Colonic mucosa (tissue), 4 donors: ENCODE measurements around the gene ACE2. TPM values are rescaled to one million over a fixed set of nuclear protein-coding genes. Genes with fewer than 3 reads are reported as not detected.

Source experiments
- DNase-seq: peaks from one replicate; pipeline ENCODE4 v3.0.0-alpha.2; 2020
- H3K27ac ChIP-seq: fragments of 200-600 bp; one replicate; pipeline ENCODE4 v1.8.0; 2021
- H3K27me3 ChIP-seq: fragments of 200-600 bp; one replicate; pipeline ENCODE4 v1.8.0; 2021
- H3K36me3 ChIP-seq: fragments of 200-600 bp; one replicate; pipeline ENCODE4 v1.8.0; 2021
- H3K4me1 ChIP-seq: fragments of 200-600 bp; one replicate; pipeline ENCODE4 v1.8.0; 2021; ENCODE audit warnings: mild to moderate bottlenecking
- H3K4me3 ChIP-seq: fragments of 200-600 bp; one replicate; pipeline ENCODE4 v1.8.0; 2021
- H3K9ac ChIP-seq, 2 donors: one replicate each; pipeline ENCODE4 v1.7.0; 2013; ENCODE audit warnings: control low read depth in 2 of 2, low read depth in 2 of 2, low read length in 2 of 2
- H3K9me3 ChIP-seq: fragments of 200-600 bp; one replicate; pipeline ENCODE4 v1.8.0; 2021
- CTCF ChIP-seq: fragments of 200-600 bp; IDR thresholded peaks from one replicate; pipeline ENCODE4 v1.8.0; 2022; ENCODE audit warnings: antibody characterized with exemption, mild to moderate bottlenecking
- intact Hi-C: fragments of 100-400 bp; cut with DNase I; formaldehyde crosslinking; loops from one replicate; pipeline ENCODE4 v1.14.1; 2022
- total RNA-seq, 2 donors: library from RNA; stranded (reverse); fragmentation: NEBNext Ultra II Directional in 1 of 2; extraction: Animal tissue kit (Norgen Biotek cat#: 25700) in 1 of 2; gene quantifications; one replicate each; pipeline ENCODE4 v1.2.1, GENCODE V29; 2021
- donor health status: healthy.
- donor health status: DM: no; HTN: no; CAD: no.
- donor health status: DM: no; HTN: no; CAD: no.

The ACE2 gene
- total RNA-seq, 2 donors from 2014 or later = 19.5 to 38.7 TPM

GRCh38 chrX:15514279-15514678 is 86.5 kb downstream of the ACE2 start:
- no peak overlapping the region for H3K27ac ChIP-seq

GRCh38 chrX:15512401-15512965 is 88.3 kb downstream of the ACE2 start:
- no peaks in the 10 kb centered on the region for H3K4me1 ChIP-seq
- no peaks in the 10 kb centered on the region for H3K36me3 ChIP-seq
- H3K9me3 ChIP-seq = no peaks in the 10 kb centered on the region
- no peak overlapping the region for H3K27ac ChIP-seq
- TF ChIP-seq CTCF = no peak
- no peak overlapping the region for H3K4me3 ChIP-seq
- no peaks in the 10 kb centered on the region for H3K27me3 ChIP-seq
- no peak overlapping the region for H3K9ac ChIP-seq
- no peak for DNase-seq
- intact Hi-C loops = no loop called here

More at GRCh38 chrX:15514279-15514678, 86.5 kb downstream of the ACE2 start:
- Histone ChIP-seq H3K4me3 (no peak overlapping the region), H3K9me3 (no peaks in the 10 kb centered on the region), H3K27me3 (no peaks in the 10 kb centered on the region), H3K9ac (no peak overlapping the region), H3K4me1 (no peaks in the 10 kb centered on the region), H3K36me3 (no peaks in the 10 kb centered on the region)
- no peak for TF ChIP-seq CTCF
- intact Hi-C loops = no loop called here
- DNase-seq = no peak

- intact Hi-C loops = no loop called here
- H3K9ac ChIP-seq = no peak overlapping the region
- H3K27ac ChIP-seq = no peak overlapping the region
- no peak for TF ChIP-seq CTCF
- H3K4me1 ChIP-seq = no peaks in the 10 kb centered on the region
- no peak for DNase-seq
- H3K9me3 ChIP-seq = no peaks in the 10 kb centered on the region
- no peak overlapping the region for H3K4me3 ChIP-seq
- no peaks in the 10 kb centered on the region for H3K36me3 ChIP-seq
- H3K27me3 ChIP-seq = no peaks in the 10 kb centered on the region
Measured at GRCh38 chrX:15511563-15511962, 89.2 kb downstream of the ACE2 start.

Other genes starting within 250 kb of the ACE2 start
- 1 to 10 TPM; 1.2 to 2.5 TPM for gene VEGFD, start 216.5 kb downstream of the ACE2 start, total RNA-seq
- gene PIR, start 107.6 kb downstream of the ACE2 start, total RNA-seq = 10 to 100 TPM; 10.3 to 20.6 TPM
- 1 to 10 TPM; 1.4 to 1.8 TPM for gene BMX, start 100.2 kb downstream of the ACE2 start, total RNA-seq
- under 1 TPM in 1 of 2 donors, not detected in 1; 0.35 TPM for gene CLTRN, start 63.8 kb upstream of the ACE2 start, total RNA-seq
- gene CA5B, start 137.3 kb upstream of the ACE2 start, total RNA-seq = 1 to 10 TPM; 5.2 to 5.7 TPM
- 1 to 10 TPM; 7.9 to 8.4 TPM for gene ZRSR2, start 189.5 kb upstream of the ACE2 start, total RNA-seq